Measurements from ENCODE around the gene PREP. TPM values are rescaled to one million over a fixed set of nuclear protein-coding genes. Genes with fewer than 3 reads are reported as not detected.

PREP gene
- total RNA-seq, 3 donors from 2014 or later = 46.7 to 48.9 (median 47.5) TPM

- Mint-ChIP-seq H3K9me3 (no peaks in the 10 kb centered on the region), H3K36me3 (ENCODE audit: insufficient read depth) (peaks cover 35% of the 10 kb centered on the region), H3K27me3 (ENCODE audit: low read depth) (no peaks in the 10 kb centered on the region), H3K4me1 (ENCODE audit: low read depth) (no peaks in the 10 kb centered on the region), H3K4me3 (no peak overlapping the region)
- ATAC-seq (no peak), DNase-seq (no peak)
Measured at GRCh38 chr6:105301072-105301503, 101.8 kb downstream of the PREP start.

GRCh38 chr6:105300090-105300489 lies 102.8 kb downstream of the PREP start:
- peaks cover 39% of the 10 kb centered on the region for H3K36me3 Mint-ChIP-seq (ENCODE audit: insufficient read depth)
- no peak for ATAC-seq
- DNase-seq = no peak
- no peaks in the 10 kb centered on the region for H3K27me3 Mint-ChIP-seq (ENCODE audit: low read depth)
- H3K9me3 Mint-ChIP-seq = no peaks in the 10 kb centered on the region
- no peak overlapping the region for H3K4me3 Mint-ChIP-seq
- peaks cover 3% of the 10 kb centered on the region for H3K4me1 Mint-ChIP-seq (ENCODE audit: low read depth)

DNA sequence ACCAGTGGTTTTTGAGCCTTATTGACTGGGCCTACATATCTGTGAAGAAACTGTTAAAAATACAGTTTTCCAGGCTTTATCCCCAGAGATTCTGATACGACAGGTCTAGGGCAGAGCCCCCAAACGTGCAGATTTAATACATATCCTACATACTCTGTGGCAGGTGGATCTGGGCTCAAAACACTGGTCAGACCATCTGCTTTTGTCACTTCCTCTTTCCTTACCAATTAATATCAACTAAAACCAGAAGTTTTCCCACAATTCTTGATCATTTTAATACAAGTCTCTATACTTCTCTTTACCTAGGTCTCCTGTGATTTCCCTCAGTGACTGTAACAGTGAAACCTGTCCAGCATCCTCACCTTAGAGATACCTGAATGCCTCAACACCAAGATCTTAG lies 108.8 kb downstream of the PREP start:
- peaks cover 17% of the 10 kb centered on the region for H3K4me1 Mint-ChIP-seq (ENCODE audit: low read depth)
- no peak overlapping the region for H3K4me3 Mint-ChIP-seq
- no peaks in the 10 kb centered on the region for H3K27me3 Mint-ChIP-seq (ENCODE audit: low read depth)
- no peak for DNase-seq
- peaks cover 47% of the 10 kb centered on the region for H3K36me3 Mint-ChIP-seq (ENCODE audit: insufficient read depth)
- no peak for ATAC-seq
- no peaks in the 10 kb centered on the region for H3K9me3 Mint-ChIP-seq

- Mint-ChIP-seq H3K36me3 (ENCODE audit: insufficient read depth) (peaks cover 53% of the 10 kb centered on the region), H3K27me3 (ENCODE audit: low read depth) (no peaks in the 10 kb centered on the region), H3K4me1 (ENCODE audit: low read depth) (peaks cover 17% of the 10 kb centered on the region), H3K4me3 (no peak overlapping the region), H3K9me3 (no peaks in the 10 kb centered on the region)
- DNase-seq (no peak), ATAC-seq (no peak)
Measured at GRCh38 chr6:105292689-105293339, 110.1 kb downstream of the PREP start.

- Mint-ChIP-seq H3K27me3 (ENCODE audit: low read depth) (no peaks in the 10 kb centered on the region), H3K9me3 (no peaks in the 10 kb centered on the region), H3K4me1 (ENCODE audit: low read depth) (peaks cover 17% of the 10 kb centered on the region), H3K4me3 (no peak overlapping the region), H3K36me3 (ENCODE audit: insufficient read depth) (peaks cover 53% of the 10 kb centered on the region)
- no peak for DNase-seq
- ATAC-seq = no peak
Measured at GRCh38 chr6:105291525-105291924, 111.4 kb downstream of the PREP start.

GRCh38 chr6:105282631-105283585 lies 120.0 kb downstream of the PREP start:
- Mint-ChIP-seq H3K36me3 (ENCODE audit: insufficient read depth) (peaks cover 59% of the 10 kb centered on the region), H3K4me3 (no peak overlapping the region), H3K9me3 (no peaks in the 10 kb centered on the region), H3K27me3 (ENCODE audit: low read depth) (no peaks in the 10 kb centered on the region), H3K4me1 (ENCODE audit: low read depth) (no peaks in the 10 kb centered on the region)
- ATAC-seq (no peak), DNase-seq (no peak)

DNA sequence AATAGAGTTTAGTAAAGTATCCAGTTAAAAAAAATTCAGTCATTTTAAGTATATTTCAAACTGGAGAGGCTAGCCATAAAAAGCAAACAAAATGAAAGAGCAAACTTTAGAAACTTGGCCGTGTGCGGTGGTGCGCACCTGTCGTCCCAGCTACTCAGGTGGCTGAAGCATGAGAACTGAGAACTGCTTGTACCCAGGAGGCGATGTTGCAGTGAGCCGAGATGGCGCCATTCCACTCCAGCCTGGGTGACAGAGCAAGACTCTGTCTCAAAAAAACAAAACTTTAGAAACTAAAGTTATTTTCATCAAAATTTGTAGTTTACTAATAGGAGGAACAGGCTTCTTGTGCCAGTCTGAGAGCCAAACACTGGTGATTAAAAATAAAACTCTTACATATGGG lies 122.8 kb downstream of the PREP start:
- Mint-ChIP-seq H3K9me3 (peaks cover 4% of the 10 kb centered on the region), H3K27me3 (ENCODE audit: low read depth) (no peaks in the 10 kb centered on the region), H3K4me1 (ENCODE audit: low read depth) (no peaks in the 10 kb centered on the region), H3K36me3 (ENCODE audit: insufficient read depth) (peaks cover 64% of the 10 kb centered on the region), H3K4me3 (no peak overlapping the region)
- ATAC-seq = no peak
- DNase-seq = no peak

DNA sequence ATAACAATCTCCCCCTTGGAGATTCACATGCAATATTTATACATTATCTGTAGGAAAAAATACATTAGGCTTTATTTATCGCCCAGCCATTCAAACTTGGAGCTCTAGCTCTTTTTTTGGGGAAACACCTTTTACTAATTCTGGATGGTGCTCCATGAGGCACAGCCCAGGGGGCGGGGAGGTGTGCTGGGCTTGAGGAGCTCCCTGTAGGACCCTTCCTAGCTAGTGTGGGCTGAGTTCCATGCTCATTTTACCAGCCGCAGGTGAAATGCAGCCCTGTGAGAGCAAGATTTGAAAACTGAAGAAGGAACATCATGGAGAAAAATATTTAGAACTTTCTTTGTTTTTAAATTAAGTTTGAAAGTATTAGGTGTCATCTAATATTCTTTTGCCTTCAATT lies 123.4 kb downstream of the PREP start:
- Mint-ChIP-seq H3K36me3 (ENCODE audit: insufficient read depth) (peaks cover 60% of the 10 kb centered on the region), H3K4me1 (ENCODE audit: low read depth) (no peaks in the 10 kb centered on the region), H3K9me3 (peaks cover 4% of the 10 kb centered on the region), H3K27me3 (ENCODE audit: low read depth) (no peaks in the 10 kb centered on the region), H3K4me3 (no peak overlapping the region)
- ATAC-seq = no peak
- DNase-seq = no peak

GRCh38 chr6:105278813-105279212 lies 124.1 kb downstream of the PREP start:
- DNase-seq = no peak
- ATAC-seq = no peak
- H3K27me3 Mint-ChIP-seq (ENCODE audit: low read depth) = no peaks in the 10 kb centered on the region
- H3K9me3 Mint-ChIP-seq = peaks cover 4% of the 10 kb centered on the region
- H3K4me1 Mint-ChIP-seq (ENCODE audit: low read depth) = no peaks in the 10 kb centered on the region
- H3K4me3 Mint-ChIP-seq = no peak overlapping the region
- H3K36me3 Mint-ChIP-seq (ENCODE audit: insufficient read depth) = peaks cover 55% of the 10 kb centered on the region

DNA sequence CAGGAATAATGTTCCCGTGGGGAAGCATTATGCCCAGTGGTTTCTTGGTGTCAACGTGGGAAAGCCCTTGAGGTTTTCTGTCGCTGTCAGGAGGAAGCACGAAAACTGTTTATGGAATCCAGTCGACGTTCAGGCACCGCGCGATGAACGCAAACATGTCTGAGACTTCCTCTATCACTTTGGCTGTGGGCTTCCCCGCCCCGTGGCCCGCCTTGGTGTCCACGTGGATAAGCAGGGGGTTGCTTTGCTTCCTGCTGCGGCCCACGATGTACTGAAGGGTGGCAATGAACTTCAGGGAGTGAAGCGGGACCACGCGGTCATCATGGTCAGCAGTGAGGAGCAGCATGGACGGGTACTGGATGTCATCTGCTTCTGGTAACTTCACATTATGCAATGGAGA lies 124.8 kb downstream of the PREP start:
- Mint-ChIP-seq H3K27me3 (ENCODE audit: low read depth) (no peaks in the 10 kb centered on the region), H3K4me1 (ENCODE audit: low read depth) (no peaks in the 10 kb centered on the region), H3K4me3 (no peak overlapping the region), H3K9me3 (peaks cover 4% of the 10 kb centered on the region), H3K36me3 (ENCODE audit: insufficient read depth) (peaks cover 50% of the 10 kb centered on the region)
- no peak for DNase-seq
- no peak for ATAC-seq

- H3K27me3 Mint-ChIP-seq (ENCODE audit: low read depth) = no peaks in the 10 kb centered on the region
- H3K4me1 Mint-ChIP-seq (ENCODE audit: low read depth) = no peaks in the 10 kb centered on the region
- H3K4me3 Mint-ChIP-seq = no peak overlapping the region
- DNase-seq = no peak
- ATAC-seq = no peak
- H3K9me3 Mint-ChIP-seq = peaks cover 4% of the 10 kb centered on the region
- peaks cover 39% of the 10 kb centered on the region for H3K36me3 Mint-ChIP-seq (ENCODE audit: insufficient read depth)
Measured at GRCh38 chr6:105276374-105276773, 126.5 kb downstream of the PREP start.

GRCh38 chr6:105275542-105275941 lies 127.3 kb downstream of the PREP start:
- no peak for ATAC-seq
- Mint-ChIP-seq H3K36me3 (ENCODE audit: insufficient read depth) (peaks cover 35% of the 10 kb centered on the region), H3K9me3 (peaks cover 4% of the 10 kb centered on the region), H3K4me3 (no peak overlapping the region), H3K4me1 (ENCODE audit: low read depth) (no peaks in the 10 kb centered on the region), H3K27me3 (ENCODE audit: low read depth) (no peaks in the 10 kb centered on the region)
- no peak for DNase-seq

GRCh38 chr6:105274678-105275077 lies 128.2 kb downstream of the PREP start:
- Mint-ChIP-seq H3K36me3 (ENCODE audit: insufficient read depth) (peaks cover 29% of the 10 kb centered on the region), H3K9me3 (peaks cover 4% of the 10 kb centered on the region), H3K4me3 (no peak overlapping the region), H3K27me3 (ENCODE audit: low read depth) (no peaks in the 10 kb centered on the region), H3K4me1 (ENCODE audit: low read depth) (no peaks in the 10 kb centered on the region)
- no peak for DNase-seq
- ATAC-seq = no peak

DNA sequence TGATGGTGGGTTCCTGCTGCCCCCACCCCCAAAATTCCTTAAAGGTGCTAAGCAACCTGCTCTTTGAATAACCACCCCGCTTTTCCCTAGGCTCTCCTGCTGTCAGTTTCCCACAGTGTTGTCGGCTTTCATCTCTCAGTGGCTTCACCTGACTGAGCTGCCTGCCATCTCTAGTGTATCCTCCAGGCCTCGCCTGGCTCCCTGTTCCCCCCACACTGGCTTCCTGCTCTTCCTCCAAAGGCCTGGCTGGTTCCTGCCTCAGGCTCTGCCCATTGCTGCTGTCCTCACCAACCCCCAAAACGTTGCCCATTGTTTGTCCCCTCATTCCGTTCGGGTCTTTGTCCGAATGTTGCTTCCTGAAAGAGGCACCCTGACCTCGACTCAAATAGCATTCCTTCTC lies 129.3 kb downstream of the PREP start:
- ATAC-seq (no peak), DNase-seq (no peak)
- Mint-ChIP-seq H3K9me3 (peaks cover 4% of the 10 kb centered on the region), H3K36me3 (ENCODE audit: insufficient read depth) (peaks cover 26% of the 10 kb centered on the region), H3K4me1 (ENCODE audit: low read depth) (no peaks in the 10 kb centered on the region), H3K27me3 (ENCODE audit: low read depth) (no peaks in the 10 kb centered on the region), H3K4me3 (no peak overlapping the region)

DNA sequence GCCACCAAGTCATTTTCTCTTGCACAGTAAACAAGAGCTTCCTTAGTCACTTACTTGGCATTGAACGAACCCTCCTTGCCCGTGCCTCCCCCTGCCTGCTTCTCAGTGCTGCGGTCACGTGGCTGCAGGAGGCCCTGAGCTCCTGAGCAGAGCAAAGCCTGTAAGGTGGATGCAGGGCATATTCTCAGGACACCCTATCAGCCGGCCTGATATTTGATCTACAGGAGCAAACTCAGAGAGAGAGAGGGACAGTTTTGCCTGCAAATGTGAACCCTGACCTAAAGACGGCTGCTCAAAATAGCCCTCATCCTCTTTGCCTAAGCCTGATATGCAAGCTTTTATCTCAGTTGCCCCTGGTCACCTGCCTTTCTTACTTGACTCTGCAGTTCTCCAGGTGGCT lies 130.1 kb downstream of the PREP start:
- Mint-ChIP-seq H3K27me3 (ENCODE audit: low read depth) (no peaks in the 10 kb centered on the region), H3K36me3 (ENCODE audit: insufficient read depth) (peaks cover 22% of the 10 kb centered on the region), H3K9me3 (peaks cover 4% of the 10 kb centered on the region), H3K4me3 (no peak overlapping the region), H3K4me1 (ENCODE audit: low read depth) (no peaks in the 10 kb centered on the region)
- DNase-seq (no peak), ATAC-seq (no peak)

All from activated T-cell treated with anti-CD3 and anti-CD28 coated beads, Interleukin-2, amount 50 U/mL, for 4 hours (primary cell).